Medulla oblongata (tissue), 1 donor: ENCODE measurements around the gene CYREN.

Experiments used
- DNase-seq: peaks from one replicate; pipeline ENCODE4 v3.0.0-alpha.2; 2015; ENCODE audit errors: extremely low spot score

Gene CYREN

GRCh38 chr7:135170274-135170997 is at the start of gene CYREN:
Gene CYREN, minus strand, starts transcription at chr7:135170707. Its CDS starts 1,785 bp downstream, at chr7:135168922.
- DNase-seq = peak; percentile 96

- no peak for DNase-seq
Measured at GRCh38 chr7:135217645-135218509, 47.4 kb upstream of the CYREN start.

GRCh38 chr7:135215698-135216097 is 45.2 kb upstream of the CYREN start:
- no peak for DNase-seq

- no peak for DNase-seq
Measured at GRCh38 chr7:135215180-135215579, 44.7 kb upstream of the CYREN start.

GRCh38 chr7:135213831-135214230 is 43.3 kb upstream of the CYREN start:
- no peak for DNase-seq

GRCh38 chr7:135211946-135212685 is 41.6 kb upstream of the CYREN start:
- peak; percentile 29 for DNase-seq

GRCh38 chr7:135211179-135211945 is 40.9 kb upstream of the CYREN start, which contains the start of gene WDR91:
Gene WDR91, minus strand, starts transcription at chr7:135211526. Its CDS starts 24 bp downstream, at chr7:135211502.
- DNase-seq = peak; percentile 98

GRCh38 chr7:135210888-135211178 is 40.3 kb upstream of the CYREN start:
- peak; percentile 40 for DNase-seq

GRCh38 chr7:135209225-135209834 is 38.8 kb upstream of the CYREN start:
- DNase-seq = peak; percentile 69

GRCh38 chr7:135208102-135208793 is 37.7 kb upstream of the CYREN start:
- DNase-seq = no peak

- DNase-seq = peak; percentile 19
Measured at GRCh38 chr7:135207406-135208101, 37.0 kb upstream of the CYREN start.

GRCh38 chr7:135206941-135207391 is 36.5 kb upstream of the CYREN start:
- peak; percentile 33 for DNase-seq

GRCh38 chr7:135205850-135206249 is 35.3 kb upstream of the CYREN start:
- no peak for DNase-seq

- no peak for DNase-seq
Measured at GRCh38 chr7:135204876-135205275, 34.4 kb upstream of the CYREN start.

GRCh38 chr7:135204341-135204749 is 33.8 kb upstream of the CYREN start:
- DNase-seq = no peak

- DNase-seq = no peak
Measured at GRCh38 chr7:135201350-135201749, 30.8 kb upstream of the CYREN start.

GRCh38 chr7:135200821-135201331 is 30.4 kb upstream of the CYREN start:
- no peak for DNase-seq

GRCh38 chr7:135199439-135199838 is 28.9 kb upstream of the CYREN start:
- no peak for DNase-seq

- no peak for DNase-seq
Measured at GRCh38 chr7:135197906-135198655, 27.6 kb upstream of the CYREN start.
